Type B pancreatic cell (in vitro differentiated cells): Measurements from ENCODE around the gene TMEM101. TPM values are rescaled to one million over a fixed set of nuclear protein-coding genes. Genes with fewer than 3 reads are reported as not detected.

ENCODE experiments used
- DNase-seq: peaks from one replicate; pipeline ENCODE4 v3.0.0; 2021; ENCODE audit warnings: mixed read lengths; ENCODE audit not compliant: unreplicated experiment; ENCODE audit errors: extremely low spot score
- H3K27ac Mint-ChIP-seq: 2 replicates; pipeline ENCODE4 v1.8.0; 2021; ENCODE audit warnings: mild to moderate bottlenecking, mixed read lengths
- H3K27me3 Mint-ChIP-seq: 2 replicates; pipeline ENCODE4 v1.8.0; 2021; ENCODE audit warnings: mixed read lengths
- H3K36me3 Mint-ChIP-seq: 2 replicates; pipeline ENCODE4 v1.8.0; 2021; ENCODE audit warnings: mixed read lengths
- H3K4me1 Mint-ChIP-seq: one replicate; pipeline ENCODE4 v1.8.0; 2021; ENCODE audit warnings: mixed read lengths; ENCODE audit not compliant: unreplicated experiment
- H3K4me3 Mint-ChIP-seq: 2 replicates; pipeline ENCODE4 v1.8.0; 2021; ENCODE audit warnings: mild to moderate bottlenecking, mixed read lengths
- H3K9me3 Mint-ChIP-seq: 2 replicates; pipeline ENCODE4 v1.8.0; 2021; ENCODE audit warnings: mixed read lengths
- CTCF ChIP-seq: fragments of 200-600 bp; sonication (generic); conservative IDR thresholded peaks from 2 replicates; pipeline ENCODE4 v1.5.0; 2021; ENCODE audit warnings: antibody characterized with exemption, mild to moderate bottlenecking
- total RNA-seq: library from RNA; stranded (reverse); gene quantifications from 2 replicates; pipeline ENCODE4 v1.2.1, GENCODE V29; 2021; ENCODE audit warnings: low replicate concordance

The TMEM101 gene
- total RNA-seq, 1 donor from 2014 or later: 33.8 TPM

GRCh38 chr17:43983515-43984411 lies 31.0 kb downstream of the TMEM101 start:
- Mint-ChIP-seq H3K4me3 (peak overlapping the region; percentile 78), H3K36me3 (no peaks in the 10 kb centered on the region), H3K4me1 (no peaks in the 10 kb centered on the region), H3K27ac (no peak overlapping the region), H3K9me3 (no peaks in the 10 kb centered on the region), H3K27me3 (peaks cover 89% of the 10 kb centered on the region)
- DNase-seq: no peak
- peak; percentile 62 for TF ChIP-seq CTCF

- H3K4me3 Mint-ChIP-seq: peak overlapping the region; percentile 78
- TF ChIP-seq CTCF: no peak
Measured at GRCh38 chr17:43983196-43983514, 31.6 kb downstream of the TMEM101 start.

DNA sequence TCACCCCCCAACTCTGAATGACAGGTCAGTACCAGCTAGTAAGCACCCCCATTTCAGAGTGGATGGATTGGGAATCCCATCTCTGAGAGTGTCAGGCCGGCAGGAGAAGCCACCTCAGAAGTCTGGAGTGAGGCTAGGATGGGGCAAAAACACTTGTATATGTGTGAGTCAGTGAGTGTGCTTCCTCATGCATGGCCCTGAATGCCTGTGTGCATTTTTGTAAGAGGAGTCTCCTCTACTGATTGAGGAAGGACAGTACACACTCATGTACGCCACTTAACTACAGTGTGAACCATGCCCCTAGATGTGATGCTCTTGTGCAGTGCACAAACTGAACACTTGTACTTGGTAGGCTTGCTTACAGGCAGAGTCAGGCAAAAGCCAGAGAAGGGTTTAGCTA lies 32.6 kb downstream of the TMEM101 start:
- Mint-ChIP-seq H3K27me3 (peaks cover 90% of the 10 kb centered on the region), H3K4me1 (no peaks in the 10 kb centered on the region)
- no peak for TF ChIP-seq CTCF

More at GRCh38 chr17:43983196-43983514, 31.6 kb downstream of the TMEM101 start:
- Mint-ChIP-seq H3K27me3 (peaks cover 90% of the 10 kb centered on the region), H3K4me1 (no peaks in the 10 kb centered on the region), H3K36me3 (no peaks in the 10 kb centered on the region), H3K9me3 (no peaks in the 10 kb centered on the region), H3K27ac (no peak overlapping the region)
- DNase-seq: no peak

DNA sequence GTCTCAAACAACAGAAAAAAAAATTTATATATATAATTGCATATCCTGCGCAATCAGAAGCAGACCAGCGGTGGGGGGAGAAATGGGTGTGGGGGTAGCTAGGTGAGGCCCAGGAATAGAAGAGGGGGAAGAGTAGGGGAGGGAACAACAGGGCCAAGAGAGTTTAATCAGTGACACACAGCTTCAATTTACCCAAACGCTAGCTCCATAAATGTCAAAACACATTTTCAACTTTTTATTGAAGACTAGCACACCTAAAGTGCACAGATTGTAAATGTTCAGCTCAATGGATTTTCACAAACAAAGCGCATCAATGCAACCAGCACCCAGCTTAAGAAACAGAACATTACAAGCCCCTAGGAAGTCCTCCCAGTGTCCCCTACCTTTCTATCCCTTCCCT lies 35.1 kb downstream of the TMEM101 start:
- H3K9me3 Mint-ChIP-seq: no peaks in the 10 kb centered on the region
- H3K27ac Mint-ChIP-seq: no peak overlapping the region
- H3K27me3 Mint-ChIP-seq: peaks cover 74% of the 10 kb centered on the region
- TF ChIP-seq CTCF: no peak
- H3K4me1 Mint-ChIP-seq: no peaks in the 10 kb centered on the region
- H3K4me3 Mint-ChIP-seq: no peak overlapping the region
- DNase-seq: no peak
- H3K36me3 Mint-ChIP-seq: no peaks in the 10 kb centered on the region

More for the DNA sequence above, 32.6 kb downstream of the TMEM101 start:
- peak overlapping the region; percentile 58 for H3K4me3 Mint-ChIP-seq
- no peaks in the 10 kb centered on the region for H3K9me3 Mint-ChIP-seq
- no peak for DNase-seq
- H3K36me3 Mint-ChIP-seq: no peaks in the 10 kb centered on the region
- no peak overlapping the region for H3K27ac Mint-ChIP-seq

GRCh38 chr17:43979011-43979410 lies 35.8 kb downstream of the TMEM101 start:
- no peaks in the 10 kb centered on the region for H3K4me1 Mint-ChIP-seq
- H3K27ac Mint-ChIP-seq: no peak overlapping the region
- no peaks in the 10 kb centered on the region for H3K36me3 Mint-ChIP-seq
- H3K9me3 Mint-ChIP-seq: no peaks in the 10 kb centered on the region
- no peak overlapping the region for H3K4me3 Mint-ChIP-seq
- no peak for DNase-seq
- TF ChIP-seq CTCF: no peak
- H3K27me3 Mint-ChIP-seq: peaks cover 74% of the 10 kb centered on the region
